GM21526 (cell line): ENCODE results near the gene JMJD6.
"Not testable (repeated sequence)": the region's sequence is repeated elsewhere in the genome, so short reads cannot be mapped to it uniquely, and the experiment has no call there.

ENCODE experiments used
- ATAC-seq: cut with Tn5 transposase; IDR thresholded peaks from one replicate; pipeline ENCODE4 v1.9.1; 2021; ENCODE audit warnings: moderate library complexity; ENCODE audit not compliant: unreplicated experiment, low FRiP score

The JMJD6 gene

GRCh38 chr17:76737082-76737675, 10.8 kb upstream of the JMJD6 start, which contains the start of gene SRSF2:
Gene SRSF2, minus strand, starts transcription at chr17:76737331. Its CDS starts 171 bp downstream, at chr17:76737160.
- ATAC-seq: peak; percentile 48

GRCh38 chr17:76736349-76737081, 10.1 kb upstream of the JMJD6 start:
- no peak for ATAC-seq

- ATAC-seq: no peak
Observed at GRCh38 chr17:76735586-76736348, 9.4 kb upstream of the JMJD6 start.

GRCh38 chr17:76735006-76735405, 8.6 kb upstream of the JMJD6 start:
- ATAC-seq: no peak

- no peak for ATAC-seq
Observed at GRCh38 chr17:76734080-76734840, 7.9 kb upstream of the JMJD6 start.

GRCh38 chr17:76733618-76733957, 7.2 kb upstream of the JMJD6 start:
- no peak for ATAC-seq

- no peak for ATAC-seq
Observed at GRCh38 chr17:76732734-76733617, 6.6 kb upstream of the JMJD6 start.

GRCh38 chr17:76731800-76732733, 5.7 kb upstream of the JMJD6 start:
- not testable (repeated sequence) for ATAC-seq

GRCh38 chr17:76727745-76728456, 1.5 kb upstream of the JMJD6 start:
- no peak for ATAC-seq

GRCh38 chr17:76726776-76727718, 641 bp upstream of the JMJD6 start, which contains the start of gene METTL23:
Gene METTL23, plus strand, starts transcription at chr17:76726839. Its CDS starts 2,872 bp downstream, at chr17:76729711.
- peak; percentile 40 for ATAC-seq

- peak; percentile 23 for ATAC-seq
Observed at GRCh38 chr17:76725580-76726230, 701 bp downstream of the JMJD6 start.

- ATAC-seq: no peak
Observed at GRCh38 chr17:76723812-76724211, 2.6 kb downstream of the JMJD6 start.

- not testable (repeated sequence) for ATAC-seq
Observed at GRCh38 chr17:76722977-76723376, 3.4 kb downstream of the JMJD6 start.

- ATAC-seq: no peak
Observed at GRCh38 chr17:76722279-76722678, 4.1 kb downstream of the JMJD6 start.

- ATAC-seq: no peak
Observed at GRCh38 chr17:76721463-76721862, 4.9 kb downstream of the JMJD6 start.

GRCh38 chr17:76720941-76721340, 5.5 kb downstream of the JMJD6 start:
- ATAC-seq: no peak
